ENCODE measurements around the gene PRDM11. TPM values are rescaled to one million over a fixed set of nuclear protein-coding genes. Genes with fewer than 3 reads are reported as not detected.

The PRDM11 gene
- total RNA-seq, 1 experiment from 2014 or later: 27.4 TPM

DNA sequence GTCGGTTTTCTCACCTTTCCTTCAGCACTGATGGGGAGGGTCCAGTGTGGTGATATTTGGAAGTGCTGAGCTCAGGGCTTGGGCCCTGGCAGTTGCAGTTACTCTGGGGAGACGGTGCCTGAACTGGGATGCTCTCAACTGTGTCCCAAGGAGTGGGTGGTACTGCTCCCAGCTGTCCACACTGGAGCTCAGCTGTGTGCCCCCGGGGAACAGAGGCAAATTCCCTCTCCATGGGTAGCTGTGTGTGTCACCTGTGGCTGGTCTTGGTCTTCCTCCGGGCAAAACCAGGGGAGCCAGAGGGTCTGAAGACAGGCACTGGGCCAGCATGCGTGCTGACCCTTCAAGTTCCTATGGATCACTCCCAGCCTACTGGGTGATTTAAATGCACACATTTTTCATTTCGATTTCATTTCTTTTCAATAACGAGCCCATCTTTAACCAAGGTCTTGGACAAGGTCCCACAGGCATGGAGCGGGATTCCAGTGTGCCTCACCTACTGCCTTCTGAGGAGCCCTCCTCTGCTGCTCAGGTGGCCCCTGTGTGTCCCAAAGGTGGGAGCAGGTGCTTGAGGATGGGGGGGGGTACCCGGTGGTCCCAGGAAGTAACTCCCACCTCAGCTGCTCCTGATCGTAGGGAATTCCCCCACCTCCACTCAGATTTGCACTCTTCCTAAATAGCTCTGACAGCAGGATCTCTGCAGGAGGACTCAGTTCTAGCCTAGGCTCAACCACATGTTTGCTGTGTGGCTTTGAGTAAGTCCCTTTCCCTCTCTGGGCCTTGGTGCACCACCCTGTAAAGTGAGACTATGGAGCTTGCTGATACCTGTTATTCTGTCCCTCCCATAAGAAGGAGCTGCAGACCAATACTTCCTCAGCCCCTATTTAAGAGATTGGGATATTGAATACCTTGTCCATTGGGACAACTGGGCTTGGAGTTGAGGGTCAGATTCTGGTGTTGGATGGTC, 16.8 kb downstream of the PRDM11 start:
- intact Hi-C loops (cut with micrococcal nuclease; ENCODE audit: unreplicated experiment): no loop called here
- ChIA-PET CTCF (no interaction called here), POLR2A (no interaction called here)
- in situ Hi-C loops (cut with HindIII; ENCODE audit: low pct_unique_long_range_greater_than_20kb, low sequenced_read_pairs): no loop called here
- no peak for DNase-seq (ENCODE audit: low read depth, low spot score)
- no peak overlapping the region for H3K4me3 ChIP-seq (ENCODE audit: low read depth in 2 of 2, low read length in 2 of 2)
- H3K36me3 ChIP-seq (ENCODE audit: control insufficient read depth, insufficient read depth, low read length): no peaks in the 10 kb centered on the region
- no TSS peak for BruUV-seq (replicated peaks)
- H3K4me1 ChIP-seq (ENCODE audit: control insufficient read depth, insufficient read depth, low read length): peaks cover 3% of the 10 kb centered on the region; the same call in 1 of the 2 replicates
- no peak overlapping the region for H3K27ac ChIP-seq (ENCODE audit: low read length)
- H3K27me3 ChIP-seq (ENCODE audit: control insufficient read depth, insufficient read depth, low read length): no peaks in the 10 kb centered on the region
- no peak for ATAC-seq
- no peak for TF ChIP-seq POLR2AphosphoS5 (IDR thresholded peaks at IDR 0.05; ENCODE audit: low read depth, low read length)
- TF ChIP-seq, protein P1, sequence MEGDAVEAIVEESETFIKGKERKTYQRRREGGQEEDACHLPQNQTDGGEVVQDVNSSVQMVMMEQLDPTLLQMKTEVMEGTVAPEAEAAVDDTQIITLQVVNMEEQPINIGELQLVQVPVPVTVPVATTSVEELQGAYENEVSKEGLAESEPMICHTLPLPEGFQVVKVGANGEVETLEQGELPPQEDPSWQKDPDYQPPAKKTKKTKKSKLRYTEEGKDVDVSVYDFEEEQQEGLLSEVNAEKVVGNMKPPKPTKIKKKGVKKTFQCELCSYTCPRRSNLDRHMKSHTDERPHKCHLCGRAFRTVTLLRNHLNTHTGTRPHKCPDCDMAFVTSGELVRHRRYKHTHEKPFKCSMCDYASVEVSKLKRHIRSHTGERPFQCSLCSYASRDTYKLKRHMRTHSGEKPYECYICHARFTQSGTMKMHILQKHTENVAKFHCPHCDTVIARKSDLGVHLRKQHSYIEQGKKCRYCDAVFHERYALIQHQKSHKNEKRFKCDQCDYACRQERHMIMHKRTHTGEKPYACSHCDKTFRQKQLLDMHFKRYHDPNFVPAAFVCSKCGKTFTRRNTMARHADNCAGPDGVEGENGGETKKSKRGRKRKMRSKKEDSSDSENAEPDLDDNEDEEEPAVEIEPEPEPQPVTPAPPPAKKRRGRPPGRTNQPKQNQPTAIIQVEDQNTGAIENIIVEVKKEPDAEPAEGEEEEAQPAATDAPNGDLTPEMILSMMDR (IDR thresholded peaks at IDR 0.05): no peak
- TF ChIP-seq, protein P2, sequence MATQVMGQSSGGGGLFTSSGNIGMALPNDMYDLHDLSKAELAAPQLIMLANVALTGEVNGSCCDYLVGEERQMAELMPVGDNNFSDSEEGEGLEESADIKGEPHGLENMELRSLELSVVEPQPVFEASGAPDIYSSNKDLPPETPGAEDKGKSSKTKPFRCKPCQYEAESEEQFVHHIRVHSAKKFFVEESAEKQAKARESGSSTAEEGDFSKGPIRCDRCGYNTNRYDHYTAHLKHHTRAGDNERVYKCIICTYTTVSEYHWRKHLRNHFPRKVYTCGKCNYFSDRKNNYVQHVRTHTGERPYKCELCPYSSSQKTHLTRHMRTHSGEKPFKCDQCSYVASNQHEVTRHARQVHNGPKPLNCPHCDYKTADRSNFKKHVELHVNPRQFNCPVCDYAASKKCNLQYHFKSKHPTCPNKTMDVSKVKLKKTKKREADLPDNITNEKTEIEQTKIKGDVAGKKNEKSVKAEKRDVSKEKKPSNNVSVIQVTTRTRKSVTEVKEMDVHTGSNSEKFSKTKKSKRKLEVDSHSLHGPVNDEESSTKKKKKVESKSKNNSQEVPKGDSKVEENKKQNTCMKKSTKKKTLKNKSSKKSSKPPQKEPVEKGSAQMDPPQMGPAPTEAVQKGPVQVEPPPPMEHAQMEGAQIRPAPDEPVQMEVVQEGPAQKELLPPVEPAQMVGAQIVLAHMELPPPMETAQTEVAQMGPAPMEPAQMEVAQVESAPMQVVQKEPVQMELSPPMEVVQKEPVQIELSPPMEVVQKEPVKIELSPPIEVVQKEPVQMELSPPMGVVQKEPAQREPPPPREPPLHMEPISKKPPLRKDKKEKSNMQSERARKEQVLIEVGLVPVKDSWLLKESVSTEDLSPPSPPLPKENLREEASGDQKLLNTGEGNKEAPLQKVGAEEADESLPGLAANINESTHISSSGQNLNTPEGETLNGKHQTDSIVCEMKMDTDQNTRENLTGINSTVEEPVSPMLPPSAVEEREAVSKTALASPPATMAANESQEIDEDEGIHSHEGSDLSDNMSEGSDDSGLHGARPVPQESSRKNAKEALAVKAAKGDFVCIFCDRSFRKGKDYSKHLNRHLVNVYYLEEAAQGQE (IDR thresholded peaks at IDR 0.05; ENCODE audit: insufficient read depth in 1 of 2, low read depth in 2 of 2, low read length in 1 of 2): no peak
- TF ChIP-seq TCF7L2 (IDR thresholded peaks at IDR 0.05; ENCODE audit: low read depth, low read length): no peak
- no peak for TF ChIP-seq SIN3A (IDR thresholded peaks at IDR 0.05; ENCODE audit: borderline replicate concordance, insufficient read depth, low read depth, low read length)
- H3K9me3 ChIP-seq (ENCODE audit: control insufficient read depth, insufficient read depth, low read depth, low read length): no peaks in the 10 kb centered on the region

DNA sequence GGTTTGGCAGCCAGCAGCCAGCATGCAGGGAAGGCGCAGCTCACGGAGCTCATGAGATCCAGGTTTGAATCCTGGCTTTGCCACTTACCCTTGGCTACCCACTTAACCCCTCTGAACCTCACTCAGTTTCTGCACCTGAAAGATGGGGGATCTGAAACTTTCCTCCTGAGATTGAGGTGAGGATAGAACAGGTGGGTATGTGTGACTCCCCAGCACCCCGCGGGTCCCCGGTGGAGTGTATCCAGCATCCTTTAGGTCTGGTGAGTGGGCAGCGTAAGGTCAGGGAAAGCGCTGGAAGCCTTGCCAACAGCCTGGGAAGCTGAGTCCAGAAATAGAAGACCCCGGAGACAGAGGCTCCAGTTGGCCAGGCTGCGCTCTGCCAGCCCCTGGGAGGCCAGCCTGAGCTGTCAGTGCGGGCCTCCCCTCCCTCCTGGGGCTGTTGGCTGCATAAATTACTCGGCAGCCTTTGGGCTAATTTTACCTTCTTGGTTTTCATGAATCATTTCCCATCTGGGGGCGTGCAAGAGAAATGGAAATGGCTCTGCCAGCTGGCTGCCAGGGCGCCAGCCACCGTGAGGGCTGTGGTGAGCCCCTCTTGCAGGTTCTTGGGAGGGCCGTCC, 17.6 kb downstream of the PRDM11 start:
- no peak overlapping the region for H3K27ac ChIP-seq (ENCODE audit: low read length)
- no peak for DNase-seq (ENCODE audit: low read depth, low spot score)
- no peaks in the 10 kb centered on the region for H3K36me3 ChIP-seq (ENCODE audit: control insufficient read depth, insufficient read depth, low read length)
- no TSS peak for BruUV-seq (replicated peaks)
- CTCF ChIA-PET: no interaction called here
- no peak for ATAC-seq
- intact Hi-C loops (cut with micrococcal nuclease; ENCODE audit: unreplicated experiment): no loop called here
- no peaks in the 10 kb centered on the region for H3K27me3 ChIP-seq (ENCODE audit: control insufficient read depth, insufficient read depth, low read length)
- peaks cover 3% of the 10 kb centered on the region; the same call in 1 of the 2 replicates for H3K4me1 ChIP-seq (ENCODE audit: control insufficient read depth, insufficient read depth, low read length)
- in situ Hi-C loops (cut with HindIII; ENCODE audit: low pct_unique_long_range_greater_than_20kb, low sequenced_read_pairs): no loop called here
- TF ChIP-seq POLR2AphosphoS5 (IDR thresholded peaks at IDR 0.05; ENCODE audit: low read depth, low read length) (no peak), SIN3A (IDR thresholded peaks at IDR 0.05; ENCODE audit: borderline replicate concordance, insufficient read depth, low read depth, low read length) (no peak), TCF7L2 (IDR thresholded peaks at IDR 0.05; ENCODE audit: low read depth, low read length) (no peak)
- TF ChIP-seq, protein P1 (IDR thresholded peaks at IDR 0.05): no peak
- TF ChIP-seq, protein P2 (IDR thresholded peaks at IDR 0.05; ENCODE audit: insufficient read depth in 1 of 2, low read depth in 2 of 2, low read length in 1 of 2): no peak
- POLR2A ChIA-PET: no interaction called here
- H3K9me3 ChIP-seq (ENCODE audit: control insufficient read depth, insufficient read depth, low read depth, low read length): no peaks in the 10 kb centered on the region
- H3K4me3 ChIP-seq (ENCODE audit: low read depth in 2 of 2, low read length in 2 of 2): no peak overlapping the region
